Epithelial cell of proximal tubule (primary cell): ENCODE measurements around the gene HES2. TPM values are rescaled to one million over a fixed set of nuclear protein-coding genes. Genes with fewer than 3 reads are reported as not detected.
A peak's percentile ranks its signal among the peaks of the same experiment; 100 is the strongest.
"Not testable (repeated sequence)": the region's sequence is repeated elsewhere in the genome, so short reads cannot be mapped to it uniquely, and the experiment has no call there.

Experiments
- DNase-seq: peaks from one replicate; pipeline ENCODE4 v3.0.0-alpha.2; 2011; ENCODE audit warnings: low read depth
- H3K4me3 ChIP-seq: 2 replicates; pipeline ENCODE4 v1.5.1; 2011; ENCODE audit warnings: low read depth, mild to moderate bottlenecking, low read length
- CTCF ChIP-seq: conservative IDR thresholded peaks from 2 replicates; pipeline ENCODE4 v1.5.1; 2012; ENCODE audit warnings: low read depth, mild to moderate bottlenecking, low read length
- total RNA-seq: library from RNA; depleted of rRNA; stranded (reverse); fragments of >200 nt; gene quantifications from 2 replicates; pipeline ENCODE4 v1.2.3, GENCODE V29; 2015

The HES2 gene
- total RNA-seq, 1 donor from 2014 or later: 6.2 TPM

- no peak for DNase-seq
- H3K4me3 ChIP-seq: no peak overlapping the region
- no peak for TF ChIP-seq CTCF
Observed at GRCh38 chr1:6367381-6368012, 52.2 kb downstream of the HES2 start.

- H3K4me3 ChIP-seq: no peak overlapping the region
- no peak for TF ChIP-seq CTCF
- no peak for DNase-seq
Observed at GRCh38 chr1:6365047-6365446, 54.7 kb downstream of the HES2 start.

DNA sequence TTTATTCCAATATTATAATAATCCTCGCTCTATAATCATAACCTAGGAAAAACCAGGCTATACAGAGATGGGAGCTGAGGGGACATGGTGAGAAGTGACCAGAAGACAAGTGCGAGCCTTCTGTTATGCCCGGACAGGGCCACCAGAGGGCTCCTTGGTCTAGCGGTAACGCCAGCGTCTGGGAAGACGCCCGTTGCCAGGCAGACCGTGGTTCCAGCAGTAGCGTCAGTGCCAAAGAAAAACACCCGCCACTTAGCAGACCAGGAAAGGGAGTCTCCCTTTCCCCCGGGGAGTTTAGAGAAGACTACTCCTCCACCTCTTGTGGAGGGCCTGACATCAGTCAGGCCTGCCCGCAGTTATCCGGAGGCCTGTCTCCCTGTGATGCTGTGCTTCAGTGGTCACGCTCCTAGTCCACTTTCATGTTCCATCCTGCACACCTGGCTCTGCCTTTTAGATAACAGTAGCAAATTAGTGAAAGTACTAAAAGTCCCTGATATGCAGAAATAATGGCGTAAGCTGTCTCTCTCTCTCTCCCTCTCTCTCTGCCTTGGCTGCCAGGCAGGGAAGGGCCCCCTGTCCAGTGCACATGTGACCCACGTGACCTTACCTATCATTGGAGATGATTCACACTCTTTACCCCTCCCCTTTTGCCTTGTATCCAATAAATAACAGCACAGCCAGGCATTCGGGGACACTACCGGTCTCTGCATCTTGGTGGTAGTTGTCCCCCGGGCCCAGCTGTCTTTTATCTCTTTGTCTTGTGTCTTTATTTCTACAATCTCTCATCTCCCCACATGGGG, 56.4 kb downstream of the HES2 start:
- not testable (repeated sequence) for DNase-seq
- peak; percentile 55 for TF ChIP-seq CTCF

More for the DNA sequence above, 56.4 kb downstream of the HES2 start:
- not testable (repeated sequence) for H3K4me3 ChIP-seq

Other genes starting within 250 kb of the HES2 start
- gene CHD5, start 239.6 kb downstream of the HES2 start, total RNA-seq: under 0.01 TPM in 1 of 2 replicates, not detected in the other
- gene RPL22, start 220.3 kb downstream of the HES2 start, total RNA-seq: 202 and 341 TPM in 2 replicates
- gene RNF207, start 213.8 kb downstream of the HES2 start, total RNA-seq: 16.9 and 32.1 TPM in 2 replicates
- gene ICMT, start 184.0 kb downstream of the HES2 start, total RNA-seq: 75.0 and 119 TPM in 2 replicates
- gene HES3, start 175.7 kb downstream of the HES2 start, total RNA-seq: not detected in 2 replicates
- gene GPR153, start 158.8 kb downstream of the HES2 start, total RNA-seq: 2.2 and 6.4 TPM in 2 replicates
- gene ACOT7, start 26.2 kb downstream of the HES2 start, total RNA-seq: 80.3 and 82.0 TPM in 2 replicates
- gene ESPN, start 4.9 kb upstream of the HES2 start, total RNA-seq: not detected in 2 replicates
- 9.6 and 30.4 TPM in 2 replicates for gene TNFRSF25, start 46.3 kb upstream of the HES2 start, total RNA-seq
- 17.4 and 23.3 TPM in 2 replicates for gene PLEKHG5, start 71.7 kb upstream of the HES2 start, total RNA-seq
- 18.5 and 24.7 TPM in 2 replicates for gene NOL9, start 134.6 kb upstream of the HES2 start, total RNA-seq
- gene TAS1R1, start 135.4 kb upstream of the HES2 start, total RNA-seq: not detected in 2 replicates
- 5.7 and 14.2 TPM in 2 replicates for gene ZBTB48, start 160.1 kb upstream of the HES2 start, total RNA-seq
- gene KLHL21, start 182.9 kb upstream of the HES2 start, total RNA-seq: 28.1 and 40.1 TPM in 2 replicates
- gene PHF13, start 193.8 kb upstream of the HES2 start, total RNA-seq: 5.5 and 7.2 TPM in 2 replicates
- gene THAP3, start 204.9 kb upstream of the HES2 start, total RNA-seq: 15.8 and 24.0 TPM in 2 replicates